H9 (cell line): ENCODE results near the gene ERC2. TPM values are rescaled to one million over a fixed set of nuclear protein-coding genes. Genes with fewer than 3 reads are reported as not detected.

Experiments used
- DNase-seq: peaks from one replicate; pipeline ENCODE4 v3.0.0-alpha.2; 2017
- H2AFZ ChIP-seq: one replicate; pipeline ENCODE4 v1.6.1; 2013; ENCODE audit warnings: mild to moderate bottlenecking, low read length, control low read depth, moderate library complexity
- H2AK5ac ChIP-seq: 2 replicates; pipeline ENCODE4 v1.6.1; 2013; ENCODE audit warnings: low read length, control low read depth, mixed read lengths; ENCODE audit not compliant: insufficient read length
- H2BK120ac ChIP-seq: one replicate; pipeline ENCODE4 v1.6.1; 2013; ENCODE audit warnings: low read depth, mild to moderate bottlenecking, low read length, control low read depth, inconsistent platforms; ENCODE audit not compliant: poor library complexity, severe bottlenecking
- H2BK12ac ChIP-seq: 2 replicates; pipeline ENCODE4 v1.6.1; 2013; ENCODE audit warnings: low read length, control low read depth, mixed read lengths, low read depth; ENCODE audit not compliant: insufficient read length
- H2BK15ac ChIP-seq: 2 replicates; pipeline ENCODE4 v1.6.1; 2013; ENCODE audit warnings: low read depth, low read length, control low read depth
- H2BK20ac ChIP-seq: one replicate; pipeline ENCODE4 v1.6.1; 2013; ENCODE audit warnings: low read depth, mild to moderate bottlenecking, low read length, control low read depth, inconsistent platforms; ENCODE audit not compliant: poor library complexity, severe bottlenecking
- H2BK5ac ChIP-seq: 2 replicates; pipeline ENCODE4 v1.6.1; 2013; ENCODE audit warnings: low read length, control low read depth, mixed read lengths; ENCODE audit not compliant: insufficient read length
- H3K14ac ChIP-seq: 2 replicates; pipeline ENCODE4 v1.6.1; 2013; ENCODE audit warnings: low read length, control low read depth; ENCODE audit not compliant: insufficient read depth
- H3K18ac ChIP-seq: 2 replicates; pipeline ENCODE4 v1.6.1; 2013; ENCODE audit warnings: low read depth, mild to moderate bottlenecking, mixed read lengths, low read length, control low read depth; ENCODE audit not compliant: insufficient read length
- H3K23ac ChIP-seq: 2 replicates; pipeline ENCODE4 v1.6.1; 2013; ENCODE audit warnings: low read length, control low read depth, mixed read lengths, low read depth; ENCODE audit not compliant: insufficient read length
- H3K23me2 ChIP-seq: 2 replicates; pipeline ENCODE4 v1.6.1; 2013; ENCODE audit warnings: low read depth, mild to moderate bottlenecking, mixed read lengths, low read length, control low read depth; ENCODE audit not compliant: insufficient read length, poor library complexity, severe bottlenecking
- H3K27ac ChIP-seq: 2 replicates; pipeline ENCODE4 v1.5.1; 2013; ENCODE audit warnings: low read length, control low read depth, mixed read lengths, low read depth; ENCODE audit not compliant: insufficient read length
- H3K27me3 ChIP-seq: 2 replicates; pipeline ENCODE4 v1.6.1; 2013; ENCODE audit warnings: low read length, control low read depth, inconsistent platforms; ENCODE audit not compliant: insufficient read depth
- H3K4ac ChIP-seq: 2 replicates; pipeline ENCODE4 v1.6.1; 2013; ENCODE audit warnings: low read depth, mild to moderate bottlenecking, control low read depth, inconsistent platforms, low read length, moderate library complexity
- H3K4me1 ChIP-seq: 2 replicates; pipeline ENCODE4 v1.6.1; 2013; ENCODE audit warnings: low read length, control low read depth, inconsistent platforms; ENCODE audit not compliant: insufficient read depth
- H3K4me2 ChIP-seq: 2 replicates; pipeline ENCODE4 v1.6.1; 2013; ENCODE audit warnings: low read length, control low read depth, mixed read lengths; ENCODE audit not compliant: insufficient read length, insufficient read depth
- H3K56ac ChIP-seq: 2 replicates; pipeline ENCODE4 v1.6.1; 2013; ENCODE audit warnings: low read depth, mild to moderate bottlenecking, mixed read lengths, low read length, control low read depth; ENCODE audit not compliant: insufficient read length
- H3K79me1 ChIP-seq: 2 replicates; pipeline ENCODE4 v1.6.1; 2013; ENCODE audit warnings: low read depth, mild to moderate bottlenecking, moderate library complexity, low read length, control low read depth, inconsistent platforms; ENCODE audit not compliant: insufficient read depth, poor library complexity, severe bottlenecking
- H3K79me2 ChIP-seq: 2 replicates; pipeline ENCODE4 v1.6.1; 2013; ENCODE audit warnings: low read length, control low read depth, inconsistent platforms; ENCODE audit not compliant: insufficient read depth
- H3K9ac ChIP-seq: 2 replicates; pipeline ENCODE4 v1.6.1; 2013; ENCODE audit warnings: low read length, control low read depth, mixed read lengths; ENCODE audit not compliant: insufficient read length; ENCODE audit errors: extremely low read depth
- H3K9me3 ChIP-seq: one replicate; pipeline ENCODE4 v1.6.1; 2013; ENCODE audit warnings: low read depth, low read length, inconsistent platforms; ENCODE audit not compliant: control insufficient read depth
- H3T11ph ChIP-seq: one replicate; pipeline ENCODE4 v1.6.1; 2013; ENCODE audit warnings: mild to moderate bottlenecking, low read length, control low read depth, inconsistent platforms
- H4K20me1 ChIP-seq: one replicate; pipeline ENCODE4 v1.6.1; 2013; ENCODE audit not compliant: control insufficient read depth, insufficient read length, insufficient read depth
- H4K5ac ChIP-seq: 2 replicates; pipeline ENCODE4 v1.6.1; 2013; ENCODE audit warnings: low read depth, mild to moderate bottlenecking, mixed read lengths, low read length, control low read depth; ENCODE audit not compliant: insufficient read length
- H4K8ac ChIP-seq: replicated peaks from 2 replicates; pipeline ENCODE4 v1.6.1; 2013; ENCODE audit warnings: low read length, control low read depth, mixed read lengths, low read depth; ENCODE audit not compliant: insufficient read length
- H4K91ac ChIP-seq: 2 replicates; pipeline ENCODE4 v1.6.1; 2013; ENCODE audit warnings: low read depth, mild to moderate bottlenecking, moderate library complexity, mixed read lengths, low read length, control low read depth; ENCODE audit not compliant: insufficient read length
- H3K27ac Mint-ChIP-seq, 3 experiments: 2 replicates in 2 of 3; 3 replicates in 1 of 3; pipeline ENCODE4 v1.8.0; 2020 to 2021; ENCODE audit warnings: mixed read lengths in 3 of 3, mild to moderate bottlenecking in 1 of 3, moderate library complexity in 1 of 3
- H3K27me3 Mint-ChIP-seq: 2 replicates; pipeline ENCODE4 v1.8.0; 2021; ENCODE audit warnings: low read depth, mild to moderate bottlenecking, moderate library complexity, mixed read lengths
- H3K36me3 Mint-ChIP-seq, 3 experiments: 2 replicates in 2 of 3; 3 replicates in 1 of 3; pipeline ENCODE4 v1.8.0; 2020 to 2021; ENCODE audit warnings: low read depth in 3 of 3, mixed read lengths in 3 of 3; ENCODE audit not compliant: insufficient read depth in 1 of 3
- H3K4me1 Mint-ChIP-seq, 2 experiments: 2 replicates each; pipeline ENCODE4 v1.8.0; 2020; ENCODE audit warnings: mixed read lengths in 2 of 2
- H3K4me3 Mint-ChIP-seq, 2 experiments: 2 replicates in 1 of 2; 3 replicates in 1 of 2; pipeline ENCODE4 v1.8.0; 2020 to 2021; ENCODE audit warnings: mild to moderate bottlenecking in 2 of 2, mixed read lengths in 2 of 2, moderate library complexity in 1 of 2
- H3K9me3 Mint-ChIP-seq, 2 experiments: 2 replicates in 1 of 2; 3 replicates in 1 of 2; pipeline ENCODE4 v1.8.0; 2020; ENCODE audit warnings: mild to moderate bottlenecking in 2 of 2, mixed read lengths in 2 of 2, moderate library complexity in 1 of 2
- CTCF ChIP-seq: fragments of 200-600 bp; sonication (generic); conservative IDR thresholded peaks from 3 replicates; pipeline ENCODE4 v1.8.0; 2021; ENCODE audit warnings: antibody characterized with exemption, mild to moderate bottlenecking
- WGBS: extraction: QIAGEN DNeasy Blood & Tissue Kit; methylation state at CpG from one replicate; pipeline ENCODE4 v1.1.7; 2013; ENCODE audit warnings: missing lambda C conversion rate, low lambda C conversion rate, mixed read lengths; ENCODE audit not compliant: insufficient read length; ENCODE audit errors: extremely low coverage; 5-methylcytosine and 5-hydroxymethylcytosine counted together
- total RNA-seq: library from RNA; stranded (reverse); gene quantifications from 2 replicates; pipeline ENCODE4 v1.2.1, GENCODE V29; 2021

Gene ERC2
- total RNA-seq, 1 experiment from 2014 or later = 15.4 TPM

DNA sequence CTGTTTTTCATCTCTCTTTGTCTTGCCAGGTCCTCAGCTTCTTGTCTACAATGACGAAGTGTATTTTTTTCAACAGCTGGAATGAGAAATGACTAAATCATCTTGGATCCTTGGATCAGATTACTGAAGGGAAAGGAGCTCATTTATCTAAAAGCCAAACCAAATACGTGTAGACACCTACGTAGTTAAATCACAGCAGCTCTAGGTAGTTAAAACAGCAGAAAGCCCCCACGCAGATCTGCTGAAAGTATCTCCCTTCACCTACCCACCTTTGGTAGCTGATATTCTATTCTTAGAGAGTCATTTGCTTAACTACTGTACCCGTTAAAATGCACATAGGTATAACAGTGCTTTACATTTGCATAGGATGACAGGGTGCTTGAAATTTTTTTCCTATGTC is 875.7 kb downstream of the ERC2 start:
- H4K5ac ChIP-seq = no peak overlapping the region
- no peak overlapping the region for H2BK20ac ChIP-seq
- H3K27me3 ChIP-seq = no peaks in the 10 kb centered on the region
- H4K91ac ChIP-seq = no peak overlapping the region
- no peaks in the 10 kb centered on the region for H3K23me2 ChIP-seq
- H3K9ac ChIP-seq = no peak overlapping the region
- Mint-ChIP-seq H3K27ac (peak overlapping the region; percentile 42 to 96 (median 83); a peak in 6 of 7 replicates), H3K4me3 (no peak overlapping the region), H3K36me3 (peaks cover 0 to 5% (median 0%) of the 10 kb centered on the region in 3 experiments; a peak in 6 of 7 replicates), H3K27me3 (peaks cover 4% of the 10 kb centered on the region), H3K9me3 (peaks cover 0 to 2% of the 10 kb centered on the region in 2 experiments; a peak in 1 of 5 replicates), H3K4me1 (peaks cover 49 to 53% of the 10 kb centered on the region in 2 experiments)
- no peak overlapping the region for H2BK120ac ChIP-seq
- H3K4ac ChIP-seq = no peak overlapping the region
- no peak overlapping the region for H3T11ph ChIP-seq
- no peaks in the 10 kb centered on the region for H4K20me1 ChIP-seq
- H2BK5ac ChIP-seq = no peak overlapping the region
- H3K9me3 ChIP-seq = no peaks in the 10 kb centered on the region
- peak overlapping the region; percentile 49 for H3K27ac ChIP-seq
- no peak overlapping the region for H2BK15ac ChIP-seq
- H3K4me2 ChIP-seq = peak overlapping the region; percentile 0
- H3K56ac ChIP-seq = no peak overlapping the region
- H3K79me1 ChIP-seq = no peaks in the 10 kb centered on the region
- no peaks in the 10 kb centered on the region for H3K79me2 ChIP-seq
- H3K23ac ChIP-seq = no peak overlapping the region
- H2BK12ac ChIP-seq = no peak overlapping the region
- no peak overlapping the region for H3K14ac ChIP-seq
- no peak overlapping the region for H2AFZ ChIP-seq
- peaks cover 27% of the 10 kb centered on the region for H3K4me1 ChIP-seq
- DNase-seq = no peak
- H3K18ac ChIP-seq = no peak overlapping the region
- no CpG with 5 or more reads among the region's 5 CpGs for WGBS
- no peak overlapping the region for H4K8ac ChIP-seq
- no peak overlapping the region for H2AK5ac ChIP-seq
- TF ChIP-seq CTCF = no peak
